ENCODE results near the gene AKR7A3.

GRCh38 chr1:19309123-19309813, 20.7 kb upstream of the AKR7A3 start:
- TF ChIP-seq CTCF (conservative IDR thresholded peaks at IDR 0.05) (no peak), ZFX (IDR thresholded peaks at IDR 0.05) (no peak)
